Ovary (tissue), 9 donors: Measurements from ENCODE around the gene PRR16. TPM values are rescaled to one million over a fixed set of nuclear protein-coding genes. Genes with fewer than 3 reads are reported as not detected.

Experiments
- DNase-seq, 5 donors: peaks; one replicate each; pipeline ENCODE4 v3.0.0-alpha.2; 2019 to 2020
- H3K27ac ChIP-seq, 2 donors: fragments of 200-600 bp; one replicate each; pipeline versions ENCODE4 v1.5.1 to v1.8.0; 2019 to 2022
- H3K27me3 ChIP-seq: fragments of 200-600 bp; one replicate; pipeline ENCODE4 v1.8.0; 2022
- H3K36me3 ChIP-seq: fragments of 200-600 bp; sonication (generic); one replicate; pipeline ENCODE4 v1.5.1; 2019
- H3K4me1 ChIP-seq: one replicate; pipeline ENCODE4 v1.8.1; 2013; ENCODE audit warnings: mild to moderate bottlenecking, moderate library complexity; ENCODE audit not compliant: insufficient read depth
- H3K4me3 ChIP-seq: fragments of 200-600 bp; sonication (generic); one replicate; pipeline ENCODE4 v1.5.1; 2017
- H3K9me3 ChIP-seq, 2 donors: fragments of 200-600 bp in 1 of 2; sonication (generic) in 1 of 2; one replicate each; pipeline versions ENCODE4 v1.5.1 to v1.8.1; 2013 to 2019; ENCODE audit warnings: mild to moderate bottlenecking in 1 of 2, moderate library complexity in 1 of 2
- CTCF ChIP-seq, 3 donors: fragments of 450-650 bp in 2 of 3; fragments of 200-600 bp in 1 of 3; IDR thresholded peaks; one replicate each; pipeline versions ENCODE4 v1.5.1 to v1.8.0; 2016 to 2022; ENCODE audit warnings: antibody characterized with exemption in 3 of 3, mild to moderate bottlenecking in 1 of 3
- EP300 ChIP-seq: sonication (generic); formaldehyde crosslinking; IDR thresholded peaks from one replicate; pipeline ENCODE4 v1.6.1; 2017; ENCODE audit warnings: antibody characterized with exemption
- POLR2A ChIP-seq: fragments of 450-650 bp; IDR thresholded peaks from one replicate; pipeline ENCODE4 v1.6.1; 2017; ENCODE audit warnings: antibody characterized with exemption, mild to moderate bottlenecking, moderate library complexity
- WGBS, 3 donors: extraction: QIAGEN DNeasy Blood & Tissue Kit in 1 of 3; methylation state at CpG; one replicate each; pipeline versions ENCODE4 v1.1.5 to v1.1.7; 2013 to 2017; 5-methylcytosine and 5-hydroxymethylcytosine counted together
- intact Hi-C, 4 donors: fragments of 100-400 bp; cut with DNase I; formaldehyde crosslinking; loops; one replicate each; pipeline versions ENCODE4 v1.11.0 to v1.15.1; 2022 to 2023
- polyA plus RNA-seq, 2 donors: library from polyadenylated mRNA; stranded (reverse); fragments of 200-250 nt in 1 of 2; fragments of 350-450 nt in 1 of 2; fragmentation: Illumina TruSeq in 1 of 2; extraction: RNeasy Lipid Tissue Mini Kit (QIAGEN cat#74804) in 1 of 2; gene quantifications; one replicate each; pipeline ENCODE4 v1.2.3, GENCODE V29; 2013 to 2014
- total RNA-seq, 7 donors: library from RNA; depleted of rRNA in 2 of 7; stranded (reverse); fragments of >200 nt in 2 of 7; fragmentation: NEBNext Ultra II Directional in 3 of 7; extraction: Animal tissue kit (Norgen Biotek cat#: 25700) in 3 of 7; gene quantifications; one replicate each; pipeline versions ENCODE4 v1.1.0 to v1.2.4, GENCODE V29; 2016 to 2023
- donor health status: DM: no; HTN: no; CAD: no; lungs with moderate emphysema.
- donor health status: DM: no; HTN: no; CAD: no.
- donor health status: Bipolar disorder and iron deficiency.
- donor health status: DM: yes; HTN: yes; CAD: no.
- donor health status: DM: no; HTN: no; CAD: no.
- donor health status: DM: yes; HTN: yes; CAD: no.

PRR16 gene
- total and polyA plus RNA-seq, 9 donors: 1.5 to 11.0 (median 4.6) TPM

GRCh38 chr5:120602033-120602432 is 137.9 kb downstream of the PRR16 start:
- Histone ChIP-seq H3K27ac (no peak overlapping the region), H3K27me3 (no peaks in the 10 kb centered on the region), H3K4me1 (no peaks in the 10 kb centered on the region), H3K4me3 (no peak overlapping the region), H3K9me3 (no peaks in the 10 kb centered on the region), H3K36me3 (no peaks in the 10 kb centered on the region)
- intact Hi-C loops: no loop called here
- no peak for DNase-seq
- TF ChIP-seq CTCF (IDR thresholded peaks at IDR 0.05): no peak
- 91 to 96% (median 96%) methylated on average over 1 of the region's 1 CpG for WGBS, 3 donors

GRCh38 chr5:120604884-120605283 is 140.8 kb downstream of the PRR16 start:
- no peak overlapping the region for H3K27ac ChIP-seq
- 55 to 59% (median 57%) methylated on average over 2 of the region's 2 CpGs for WGBS, 3 donors
- no peaks in the 10 kb centered on the region for H3K27me3 ChIP-seq
- no peak for TF ChIP-seq EP300
- TF ChIP-seq CTCF (IDR thresholded peaks at IDR 0.05): no peak
- TF ChIP-seq POLR2A: no peak
- intact Hi-C loops: no loop called here
- H3K4me3 ChIP-seq: no peak overlapping the region
- DNase-seq: no peak
- H3K4me1 ChIP-seq: no peaks in the 10 kb centered on the region
- H3K9me3 ChIP-seq: no peaks in the 10 kb centered on the region
- H3K36me3 ChIP-seq: no peaks in the 10 kb centered on the region

GRCh38 chr5:120605325-120606079 is 141.4 kb downstream of the PRR16 start:
- 78 to 90% (median 80%) methylated on average over 1 of the region's 1 CpG for WGBS, 3 donors
- Histone ChIP-seq H3K4me1 (no peaks in the 10 kb centered on the region), H3K36me3 (no peaks in the 10 kb centered on the region), H3K4me3 (no peak overlapping the region), H3K27ac (no peak overlapping the region), H3K9me3 (no peaks in the 10 kb centered on the region), H3K27me3 (no peaks in the 10 kb centered on the region)
- DNase-seq: no peak
- no peak for TF ChIP-seq EP300
- TF ChIP-seq POLR2A: no peak
- TF ChIP-seq CTCF (IDR thresholded peaks at IDR 0.05): no peak
- intact Hi-C loops: no loop called here

- no peaks in the 10 kb centered on the region for H3K27me3 ChIP-seq
- no peaks in the 10 kb centered on the region for H3K4me1 ChIP-seq
- no peak for DNase-seq
- H3K36me3 ChIP-seq: no peaks in the 10 kb centered on the region
- no peak for TF ChIP-seq CTCF (IDR thresholded peaks at IDR 0.05)
- no peak for TF ChIP-seq EP300
- H3K4me3 ChIP-seq: no peak overlapping the region
- intact Hi-C loops: no loop called here
- no peak overlapping the region for H3K27ac ChIP-seq
- 86 to 94% (median 91%) methylated on average over 1 of the region's 1 CpG for WGBS, 3 donors
- no peaks in the 10 kb centered on the region for H3K9me3 ChIP-seq
Measured at GRCh38 chr5:120609570-120609969, 145.5 kb downstream of the PRR16 start.
